NCI-H1105 treated with DMSO at 0.1 percent for 48 hours (cell line): ENCODE results near the gene TACR3.
"Not testable (repeated sequence)": the region's sequence is repeated elsewhere in the genome, so short reads cannot be mapped to it uniquely, and the experiment has no call there.

Source experiments
- DNase-seq: peaks from one replicate; lab custom pipeline; 2025; lab: John Stamatoyannopoulos, UW

The TACR3 gene

GRCh38 chr4:103719830-103720207 lies at the start of gene TACR3:
Gene TACR3, minus strand, starts transcription at chr4:103719985. Its CDS starts 310 bp downstream, at chr4:103719675.
- peak; percentile 36 for DNase-seq

GRCh38 chr4:103757631-103758030 lies 37.8 kb upstream of the TACR3 start:
- DNase-seq, result no peak

GRCh38 chr4:103756741-103757140 lies 37.0 kb upstream of the TACR3 start:
- DNase-seq, result no peak

- peak; percentile 4 for DNase-seq
These were observed 35.1 kb upstream of the TACR3 start for GRCh38 chr4:103754844-103755243.

GRCh38 chr4:103753868-103754653 lies 34.3 kb upstream of the TACR3 start:
- no peak for DNase-seq

- not testable (repeated sequence) for DNase-seq
These were observed 3.4 kb upstream of the TACR3 start for GRCh38 chr4:103723150-103723549.

GRCh38 chr4:103721251-103721650 lies 1.5 kb upstream of the TACR3 start:
- no peak for DNase-seq

- DNase-seq, result no peak
These were observed 876 bp upstream of the TACR3 start for GRCh38 chr4:103720661-103721060.

- peak; percentile 13 for DNase-seq
These were observed 518 bp downstream of the TACR3 start for GRCh38 chr4:103719105-103719829.

GRCh38 chr4:103692615-103693014 lies 27.2 kb downstream of the TACR3 start:
- no peak for DNase-seq

- DNase-seq, result no peak
These were observed 45.8 kb downstream of the TACR3 start for GRCh38 chr4:103673983-103674382.

- not testable (repeated sequence) for DNase-seq
These were observed 53.0 kb downstream of the TACR3 start for GRCh38 chr4:103666764-103667163.

GRCh38 chr4:103664436-103665075 lies 55.2 kb downstream of the TACR3 start:
- DNase-seq, result no peak

GRCh38 chr4:103648541-103648940 lies 71.2 kb downstream of the TACR3 start:
- DNase-seq, result no peak

- no peak for DNase-seq
These were observed 73.8 kb downstream of the TACR3 start for GRCh38 chr4:103645991-103646390.

- DNase-seq, result no peak
These were observed 85.5 kb downstream of the TACR3 start for GRCh38 chr4:103634236-103634635.

- DNase-seq, result no peak
These were observed 93.5 kb downstream of the TACR3 start for GRCh38 chr4:103626296-103626695.

- no peak for DNase-seq
These were observed 127.9 kb downstream of the TACR3 start for GRCh38 chr4:103591841-103592240.

- DNase-seq, result no peak
These were observed 152.2 kb downstream of the TACR3 start for GRCh38 chr4:103567591-103567990.

- not testable (repeated sequence) for DNase-seq
These were observed 160.6 kb downstream of the TACR3 start for GRCh38 chr4:103559178-103559577.
